HEK293 (cell line): Measurements from ENCODE around the gene MTHFD1L.

ENCODE experiments used
- BCL11B ChIP-seq: fragments of 450-650 bp; formaldehyde crosslinking; IDR thresholded peaks from 2 replicates; pipeline ENCODE4 v1.5.1; 2016; ENCODE audit warnings: low read depth, missing biosample characterization, missing genetic modification characterization
- GFI1B ChIP-seq: fragments of 450-650 bp; formaldehyde crosslinking; IDR thresholded peaks from 2 replicates; pipeline ENCODE4 v1.5.1; 2016; ENCODE audit warnings: missing biosample characterization, missing genetic modification characterization
- YY1 ChIP-seq: fragments of 450-650 bp; formaldehyde crosslinking; IDR thresholded peaks from 2 replicates; pipeline ENCODE4 v1.5.1; 2018; ENCODE audit warnings: missing biosample characterization, missing genetic modification characterization
- YY2 ChIP-seq: fragments of 450-650 bp; formaldehyde crosslinking; IDR thresholded peaks from 2 replicates; pipeline ENCODE4 v1.5.1; 2016; ENCODE audit warnings: missing biosample characterization, missing genetic modification characterization
- ZBTB17 ChIP-seq: fragments of 450-650 bp; formaldehyde crosslinking; IDR thresholded peaks from 2 replicates; pipeline ENCODE4 v1.5.1; 2016; ENCODE audit warnings: missing biosample characterization, missing genetic modification characterization
- ZBTB21 ChIP-seq: fragments of 450-650 bp; formaldehyde crosslinking; IDR thresholded peaks from 2 replicates; pipeline ENCODE4 v1.5.1; 2017; ENCODE audit warnings: missing biosample characterization, missing genetic modification characterization
- ZEB2 ChIP-seq: fragments of 450-650 bp; formaldehyde crosslinking; IDR thresholded peaks from 2 replicates; pipeline ENCODE4 v1.5.1; 2016; ENCODE audit warnings: missing biosample characterization, missing genetic modification characterization
- ZNF114 ChIP-seq: fragments of 450-650 bp; formaldehyde crosslinking; IDR thresholded peaks from 2 replicates; pipeline ENCODE4 v1.5.0; 2017; ENCODE audit warnings: missing biosample characterization, missing genetic modification characterization
- ZNF184 ChIP-seq: fragments of 450-650 bp; IDR thresholded peaks from 2 replicates; pipeline ENCODE4 v1.5.1; 2018; ENCODE audit warnings: missing biosample characterization, mild to moderate bottlenecking, missing genetic modification characterization
- ZNF2 ChIP-seq: fragments of 450-650 bp; formaldehyde crosslinking; IDR thresholded peaks from 2 replicates; pipeline ENCODE4 v1.5.1; 2016; ENCODE audit warnings: missing biosample characterization, missing genetic modification characterization
- ZNF248 ChIP-seq: fragments of 450-650 bp; formaldehyde crosslinking; IDR thresholded peaks from 2 replicates; pipeline ENCODE4 v1.5.1; 2017; ENCODE audit warnings: missing biosample characterization, missing genetic modification characterization
- ZNF366 ChIP-seq: fragments of 450-650 bp; formaldehyde crosslinking; conservative IDR thresholded peaks from 2 replicates; pipeline ENCODE4 v1.5.1; 2016; ENCODE audit warnings: missing biosample characterization, missing genetic modification characterization
- ZNF433 ChIP-seq: fragments of 450-650 bp; formaldehyde crosslinking; IDR thresholded peaks from 2 replicates; pipeline ENCODE4 v1.5.1; 2016; ENCODE audit warnings: missing biosample characterization, missing genetic modification characterization, low read depth
- ZNF623 ChIP-seq: fragments of 450-650 bp; formaldehyde crosslinking; IDR thresholded peaks from 2 replicates; pipeline ENCODE4 v1.5.1; 2016; ENCODE audit warnings: missing biosample characterization, missing genetic modification characterization
- ZNF654 ChIP-seq: fragments of 450-650 bp; formaldehyde crosslinking; IDR thresholded peaks from 2 replicates; pipeline ENCODE4 v1.5.1; 2016; ENCODE audit warnings: low read depth, missing biosample characterization, missing genetic modification characterization
- ZNF830 ChIP-seq: fragments of 450-650 bp; IDR thresholded peaks from 2 replicates; pipeline ENCODE4 v1.5.0; 2018; ENCODE audit warnings: missing biosample characterization, missing genetic modification characterization, low read depth, mild to moderate bottlenecking, moderate library complexity
- TF ChIP-seq, protein P1 (sequence below): fragments of 450-650 bp; formaldehyde crosslinking; IDR thresholded peaks from 2 replicates; pipeline ENCODE4 v1.5.1; 2016; ENCODE audit warnings: missing biosample characterization, missing genetic modification characterization, low read depth
- TF ChIP-seq, protein P2 (sequence below): fragments of 450-650 bp; formaldehyde crosslinking; IDR thresholded peaks from 2 replicates; pipeline ENCODE4 v1.5.1; 2016; ENCODE audit warnings: missing biosample characterization, missing genetic modification characterization
- TF ChIP-seq, protein P3 (sequence below): fragments of 450-650 bp; formaldehyde crosslinking; IDR thresholded peaks from 2 replicates; pipeline ENCODE4 v1.5.1; 2016; ENCODE audit warnings: missing biosample characterization, missing genetic modification characterization
- TF ChIP-seq, protein P4 (sequence below): fragments of 450-650 bp; IDR thresholded peaks from 2 replicates; pipeline ENCODE4 v1.5.1; 2018; ENCODE audit warnings: missing biosample characterization, missing genetic modification characterization
- TF ChIP-seq, protein P5 (sequence below): fragments of 450-650 bp; formaldehyde crosslinking; IDR thresholded peaks from 2 replicates; pipeline ENCODE4 v1.5.0; 2017; ENCODE audit warnings: missing biosample characterization, missing genetic modification characterization, borderline replicate concordance
- TF ChIP-seq, protein P6 (sequence below): IDR thresholded peaks from 2 replicates; pipeline ENCODE4 v1.6.1; 2011; ENCODE audit warnings: mild to moderate bottlenecking, low read depth, low read length, borderline replicate concordance
- TF ChIP-seq, protein P7 (sequence below): fragments of 450-650 bp; formaldehyde crosslinking; IDR thresholded peaks from 2 replicates; pipeline ENCODE4 v1.5.1; 2016; ENCODE audit warnings: missing biosample characterization, missing genetic modification characterization
- TF ChIP-seq, protein P8 (sequence below): fragments of 450-650 bp; formaldehyde crosslinking; IDR thresholded peaks from 2 replicates; pipeline ENCODE4 v1.5.1; 2017; ENCODE audit warnings: missing biosample characterization, missing genetic modification characterization

Gene MTHFD1L

DNA sequence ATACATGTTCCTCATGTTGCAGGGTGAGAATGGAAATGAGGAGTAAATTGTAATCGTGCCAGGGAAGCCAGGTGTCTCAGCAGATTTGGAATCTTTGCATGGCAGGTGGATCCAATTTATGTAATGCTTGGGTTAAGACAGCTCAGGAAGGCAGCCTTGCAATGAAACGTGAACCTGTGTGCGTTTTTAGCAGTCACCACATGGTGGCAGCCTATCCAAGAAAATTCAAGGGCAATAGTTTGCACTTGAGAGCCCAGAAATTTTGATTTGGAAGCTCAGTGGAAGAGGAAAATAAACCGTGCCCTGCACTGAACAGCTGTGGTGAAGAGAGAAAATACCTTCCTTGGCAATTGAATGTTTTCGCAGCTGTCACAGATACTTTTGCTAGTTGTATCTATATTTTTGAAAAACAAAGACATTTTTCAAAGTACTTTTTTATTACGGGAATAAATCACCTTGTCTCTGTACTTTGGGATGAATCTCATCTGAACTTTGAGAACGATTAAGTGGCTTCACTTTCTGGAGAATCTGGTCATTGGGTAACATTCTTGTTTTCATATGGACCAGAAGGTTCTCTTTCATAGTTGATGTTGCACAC lies 26.5 kb downstream of the MTHFD1L start (continued):
- TF ChIP-seq, protein P1, sequence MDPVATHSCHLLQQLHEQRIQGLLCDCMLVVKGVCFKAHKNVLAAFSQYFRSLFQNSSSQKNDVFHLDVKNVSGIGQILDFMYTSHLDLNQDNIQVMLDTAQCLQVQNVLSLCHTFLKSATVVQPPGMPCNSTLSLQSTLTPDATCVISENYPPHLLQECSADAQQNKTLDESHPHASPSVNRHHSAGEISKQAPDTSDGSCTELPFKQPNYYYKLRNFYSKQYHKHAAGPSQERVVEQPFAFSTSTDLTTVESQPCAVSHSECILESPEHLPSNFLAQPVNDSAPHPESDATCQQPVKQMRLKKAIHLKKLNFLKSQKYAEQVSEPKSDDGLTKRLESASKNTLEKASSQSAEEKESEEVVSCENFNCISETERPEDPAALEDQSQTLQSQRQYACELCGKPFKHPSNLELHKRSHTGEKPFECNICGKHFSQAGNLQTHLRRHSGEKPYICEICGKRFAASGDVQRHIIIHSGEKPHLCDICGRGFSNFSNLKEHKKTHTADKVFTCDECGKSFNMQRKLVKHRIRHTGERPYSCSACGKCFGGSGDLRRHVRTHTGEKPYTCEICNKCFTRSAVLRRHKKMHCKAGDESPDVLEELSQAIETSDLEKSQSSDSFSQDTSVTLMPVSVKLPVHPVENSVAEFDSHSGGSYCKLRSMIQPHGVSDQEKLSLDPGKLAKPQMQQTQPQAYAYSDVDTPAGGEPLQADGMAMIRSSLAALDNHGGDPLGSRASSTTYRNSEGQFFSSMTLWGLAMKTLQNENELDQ (tag by site-specific recombination), result no peak
- TF ChIP-seq, protein P2, sequence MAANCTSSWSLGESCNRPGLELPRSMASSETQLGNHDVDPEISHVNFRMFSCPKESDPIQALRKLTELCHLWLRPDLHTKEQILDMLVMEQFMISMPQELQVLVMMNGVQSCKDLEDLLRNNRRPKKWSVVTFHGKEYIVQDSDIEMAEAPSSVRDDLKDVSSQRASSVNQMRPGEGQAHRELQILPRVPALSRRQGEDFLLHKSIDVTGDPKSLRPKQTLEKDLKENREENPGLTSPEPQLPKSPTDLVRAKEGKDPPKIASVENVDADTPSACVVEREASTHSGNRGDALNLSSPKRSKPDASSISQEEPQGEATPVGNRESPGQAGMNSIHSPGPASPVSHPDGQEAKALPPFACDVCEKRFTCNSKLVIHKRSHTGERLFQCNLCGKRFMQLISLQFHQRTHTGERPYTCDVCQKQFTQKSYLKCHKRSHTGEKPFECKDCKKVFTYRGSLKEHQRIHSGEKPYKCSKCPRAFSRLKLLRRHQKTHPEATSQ (tag by site-specific recombination), result no peak
- TF ChIP-seq ZNF2 (no peak), GFI1B (tag by site-specific recombination) (no peak), ZBTB17 (tag by site-specific recombination) (peak; percentile 87), ZNF248 (no peak), ZNF366 (tag by site-specific recombination) (no peak), ZNF654 (tag by site-specific recombination) (peak; percentile 92), ZNF623 (tag by site-specific recombination) (no peak), ZBTB21 (no peak), ZNF114 (no peak), YY2 (tag by site-specific recombination) (no peak), ZEB2 (0 out of 2 replicates have a peak, but pooled peaks have one; percentile 22), ZNF830 (no peak), ZNF184 (no peak; the same call in 1 of the 2 replicates), ZNF433 (tag by site-specific recombination) (no peak), YY1 (no peak), BCL11B (tag by site-specific recombination) (no peak)
- TF ChIP-seq, protein P3, sequence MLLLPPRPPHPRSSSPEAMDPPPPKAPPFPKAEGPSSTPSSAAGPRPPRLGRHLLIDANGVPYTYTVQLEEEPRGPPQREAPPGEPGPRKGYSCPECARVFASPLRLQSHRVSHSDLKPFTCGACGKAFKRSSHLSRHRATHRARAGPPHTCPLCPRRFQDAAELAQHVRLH, result no peak
- TF ChIP-seq, protein P4, sequence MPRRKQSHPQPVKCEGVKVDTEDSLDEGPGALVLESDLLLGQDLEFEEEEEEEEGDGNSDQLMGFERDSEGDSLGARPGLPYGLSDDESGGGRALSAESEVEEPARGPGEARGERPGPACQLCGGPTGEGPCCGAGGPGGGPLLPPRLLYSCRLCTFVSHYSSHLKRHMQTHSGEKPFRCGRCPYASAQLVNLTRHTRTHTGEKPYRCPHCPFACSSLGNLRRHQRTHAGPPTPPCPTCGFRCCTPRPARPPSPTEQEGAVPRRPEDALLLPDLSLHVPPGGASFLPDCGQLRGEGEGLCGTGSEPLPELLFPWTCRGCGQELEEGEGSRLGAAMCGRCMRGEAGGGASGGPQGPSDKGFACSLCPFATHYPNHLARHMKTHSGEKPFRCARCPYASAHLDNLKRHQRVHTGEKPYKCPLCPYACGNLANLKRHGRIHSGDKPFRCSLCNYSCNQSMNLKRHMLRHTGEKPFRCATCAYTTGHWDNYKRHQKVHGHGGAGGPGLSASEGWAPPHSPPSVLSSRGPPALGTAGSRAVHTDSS, result no peak
- TF ChIP-seq, protein P5, sequence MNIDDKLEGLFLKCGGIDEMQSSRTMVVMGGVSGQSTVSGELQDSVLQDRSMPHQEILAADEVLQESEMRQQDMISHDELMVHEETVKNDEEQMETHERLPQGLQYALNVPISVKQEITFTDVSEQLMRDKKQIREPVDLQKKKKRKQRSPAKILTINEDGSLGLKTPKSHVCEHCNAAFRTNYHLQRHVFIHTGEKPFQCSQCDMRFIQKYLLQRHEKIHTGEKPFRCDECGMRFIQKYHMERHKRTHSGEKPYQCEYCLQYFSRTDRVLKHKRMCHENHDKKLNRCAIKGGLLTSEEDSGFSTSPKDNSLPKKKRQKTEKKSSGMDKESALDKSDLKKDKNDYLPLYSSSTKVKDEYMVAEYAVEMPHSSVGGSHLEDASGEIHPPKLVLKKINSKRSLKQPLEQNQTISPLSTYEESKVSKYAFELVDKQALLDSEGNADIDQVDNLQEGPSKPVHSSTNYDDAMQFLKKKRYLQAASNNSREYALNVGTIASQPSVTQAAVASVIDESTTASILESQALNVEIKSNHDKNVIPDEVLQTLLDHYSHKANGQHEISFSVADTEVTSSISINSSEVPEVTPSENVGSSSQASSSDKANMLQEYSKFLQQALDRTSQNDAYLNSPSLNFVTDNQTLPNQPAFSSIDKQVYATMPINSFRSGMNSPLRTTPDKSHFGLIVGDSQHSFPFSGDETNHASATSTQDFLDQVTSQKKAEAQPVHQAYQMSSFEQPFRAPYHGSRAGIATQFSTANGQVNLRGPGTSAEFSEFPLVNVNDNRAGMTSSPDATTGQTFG (tag by site-specific recombination), result no peak
- TF ChIP-seq, protein P6, sequence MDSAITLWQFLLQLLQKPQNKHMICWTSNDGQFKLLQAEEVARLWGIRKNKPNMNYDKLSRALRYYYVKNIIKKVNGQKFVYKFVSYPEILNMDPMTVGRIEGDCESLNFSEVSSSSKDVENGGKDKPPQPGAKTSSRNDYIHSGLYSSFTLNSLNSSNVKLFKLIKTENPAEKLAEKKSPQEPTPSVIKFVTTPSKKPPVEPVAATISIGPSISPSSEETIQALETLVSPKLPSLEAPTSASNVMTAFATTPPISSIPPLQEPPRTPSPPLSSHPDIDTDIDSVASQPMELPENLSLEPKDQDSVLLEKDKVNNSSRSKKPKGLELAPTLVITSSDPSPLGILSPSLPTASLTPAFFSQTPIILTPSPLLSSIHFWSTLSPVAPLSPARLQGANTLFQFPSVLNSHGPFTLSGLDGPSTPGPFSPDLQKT, result no peak
- TF ChIP-seq, protein P7, sequence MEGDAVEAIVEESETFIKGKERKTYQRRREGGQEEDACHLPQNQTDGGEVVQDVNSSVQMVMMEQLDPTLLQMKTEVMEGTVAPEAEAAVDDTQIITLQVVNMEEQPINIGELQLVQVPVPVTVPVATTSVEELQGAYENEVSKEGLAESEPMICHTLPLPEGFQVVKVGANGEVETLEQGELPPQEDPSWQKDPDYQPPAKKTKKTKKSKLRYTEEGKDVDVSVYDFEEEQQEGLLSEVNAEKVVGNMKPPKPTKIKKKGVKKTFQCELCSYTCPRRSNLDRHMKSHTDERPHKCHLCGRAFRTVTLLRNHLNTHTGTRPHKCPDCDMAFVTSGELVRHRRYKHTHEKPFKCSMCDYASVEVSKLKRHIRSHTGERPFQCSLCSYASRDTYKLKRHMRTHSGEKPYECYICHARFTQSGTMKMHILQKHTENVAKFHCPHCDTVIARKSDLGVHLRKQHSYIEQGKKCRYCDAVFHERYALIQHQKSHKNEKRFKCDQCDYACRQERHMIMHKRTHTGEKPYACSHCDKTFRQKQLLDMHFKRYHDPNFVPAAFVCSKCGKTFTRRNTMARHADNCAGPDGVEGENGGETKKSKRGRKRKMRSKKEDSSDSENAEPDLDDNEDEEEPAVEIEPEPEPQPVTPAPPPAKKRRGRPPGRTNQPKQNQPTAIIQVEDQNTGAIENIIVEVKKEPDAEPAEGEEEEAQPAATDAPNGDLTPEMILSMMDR, result peak; percentile 64
- TF ChIP-seq, protein P8, sequence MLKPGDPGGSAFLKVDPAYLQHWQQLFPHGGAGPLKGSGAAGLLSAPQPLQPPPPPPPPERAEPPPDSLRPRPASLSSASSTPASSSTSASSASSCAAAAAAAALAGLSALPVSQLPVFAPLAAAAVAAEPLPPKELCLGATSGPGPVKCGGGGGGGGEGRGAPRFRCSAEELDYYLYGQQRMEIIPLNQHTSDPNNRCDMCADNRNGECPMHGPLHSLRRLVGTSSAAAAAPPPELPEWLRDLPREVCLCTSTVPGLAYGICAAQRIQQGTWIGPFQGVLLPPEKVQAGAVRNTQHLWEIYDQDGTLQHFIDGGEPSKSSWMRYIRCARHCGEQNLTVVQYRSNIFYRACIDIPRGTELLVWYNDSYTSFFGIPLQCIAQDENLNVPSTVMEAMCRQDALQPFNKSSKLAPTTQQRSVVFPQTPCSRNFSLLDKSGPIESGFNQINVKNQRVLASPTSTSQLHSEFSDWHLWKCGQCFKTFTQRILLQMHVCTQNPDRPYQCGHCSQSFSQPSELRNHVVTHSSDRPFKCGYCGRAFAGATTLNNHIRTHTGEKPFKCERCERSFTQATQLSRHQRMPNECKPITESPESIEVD (tag by site-specific recombination), result 0 out of 2 replicates have a peak, but pooled peaks have one; percentile 8
